Neutrophil (primary cell): Measurements from ENCODE around the gene DNHD1.

Source experiments
- H3K27ac ChIP-seq: fragments of 200-600 bp; sonication (generic); 2 replicates; pipeline ENCODE4 v1.5.1; 2016; ENCODE audit warnings: mild to moderate bottlenecking, moderate library complexity
- H3K27me3 ChIP-seq: fragments of 200-600 bp; sonication (generic); 2 replicates; pipeline ENCODE4 v1.6.0; 2016; ENCODE audit warnings: mild to moderate bottlenecking
- H3K36me3 ChIP-seq: fragments of 200-600 bp; sonication (generic); 2 replicates; pipeline ENCODE4 v1.5.1; 2017
- H3K4me1 ChIP-seq, 2 experiments: fragments of 200-600 bp in 1 of 2; sonication (generic) in 1 of 2; 1 replicate in 1 of 2; 2 replicates in 1 of 2; pipeline versions ENCODE4 v1.5.1 to v1.6.1; 2013 to 2016; ENCODE audit warnings: low read depth in 1 of 2, low read length in 1 of 2, mild to moderate bottlenecking in 1 of 2, moderate library complexity in 1 of 2; ENCODE audit not compliant: control insufficient read depth in 1 of 2, insufficient read depth in 1 of 2
- H3K4me3 ChIP-seq, 2 experiments: fragments of 200-600 bp in 1 of 2; sonication (generic) in 1 of 2; 1 replicate in 1 of 2; 2 replicates in 1 of 2; pipeline ENCODE4 v1.5.1; 2013 to 2016; ENCODE audit warnings: low read depth in 1 of 2, low read length in 1 of 2, mild to moderate bottlenecking in 1 of 2, moderate library complexity in 1 of 2
- H3K9me3 ChIP-seq: fragments of 200-600 bp; sonication (generic); 2 replicates; pipeline ENCODE4 v1.5.1; 2016
- CTCF ChIP-seq: fragments of 200-600 bp; sonication (generic); IDR thresholded peaks from 2 replicates; pipeline ENCODE4 v1.5.1; 2016; ENCODE audit warnings: antibody characterized with exemption

Gene DNHD1

GRCh38 chr11:6614446-6614845, 117.4 kb downstream of the DNHD1 start:
- Histone ChIP-seq H3K36me3 (peaks cover 52% of the 10 kb centered on the region), H3K27ac (peak overlapping the region; percentile 98), H3K4me3 (no peak overlapping the region), H3K4me1 (peaks cover 57 to 58% of the 10 kb centered on the region in 2 experiments), H3K27me3 (no peaks in the 10 kb centered on the region), H3K9me3 (no peaks in the 10 kb centered on the region)
- no peak for TF ChIP-seq CTCF

- Histone ChIP-seq H3K27ac (peak overlapping the region; percentile 98), H3K4me1 (peaks cover 61% of the 10 kb centered on the region in 2 experiments), H3K36me3 (peaks cover 46% of the 10 kb centered on the region), H3K4me3 (no peak overlapping the region), H3K27me3 (no peaks in the 10 kb centered on the region), H3K9me3 (no peaks in the 10 kb centered on the region)
- no peak for TF ChIP-seq CTCF
These were observed 118.0 kb downstream of the DNHD1 start for GRCh38 chr11:6615046-6615445.

GRCh38 chr11:6615882-6616585, 119.0 kb downstream of the DNHD1 start:
- peak overlapping the region; percentile 98 for H3K27ac ChIP-seq
- H3K4me3 ChIP-seq = no peak overlapping the region
- no peak for TF ChIP-seq CTCF
- no peaks in the 10 kb centered on the region for H3K9me3 ChIP-seq
- H3K36me3 ChIP-seq = peaks cover 36% of the 10 kb centered on the region
- H3K4me1 ChIP-seq = peaks cover 51 to 54% of the 10 kb centered on the region in 2 experiments
- no peaks in the 10 kb centered on the region for H3K27me3 ChIP-seq

GRCh38 chr11:6616596-6617250, 119.6 kb downstream of the DNHD1 start:
- TF ChIP-seq CTCF = no peak
- H3K27ac ChIP-seq = peak overlapping the region; percentile 98
- no peak overlapping the region for H3K4me3 ChIP-seq
- H3K27me3 ChIP-seq = no peaks in the 10 kb centered on the region
- H3K9me3 ChIP-seq = no peaks in the 10 kb centered on the region
- H3K4me1 ChIP-seq = peaks cover 44 to 47% of the 10 kb centered on the region in 2 experiments
- peaks cover 29% of the 10 kb centered on the region for H3K36me3 ChIP-seq

- Histone ChIP-seq H3K4me3 (peak overlapping the region; percentile 75 to 93), H3K9me3 (no peaks in the 10 kb centered on the region)
These were observed 120.3 kb downstream of the DNHD1 start for GRCh38 chr11:6617315-6617781.

More at GRCh38 chr11:6617315-6617781, 120.3 kb downstream of the DNHD1 start:
- Histone ChIP-seq H3K27ac (peak overlapping the region; percentile 98), H3K27me3 (no peaks in the 10 kb centered on the region), H3K36me3 (peaks cover 28% of the 10 kb centered on the region), H3K4me1 (peaks cover 42 to 47% of the 10 kb centered on the region in 2 experiments)
- no peak for TF ChIP-seq CTCF
